T-cell (primary cell): ENCODE measurements around the gene SWSAP1. TPM values are rescaled to one million over a fixed set of nuclear protein-coding genes. Genes with fewer than 3 reads are reported as not detected.
"Not testable (repeated sequence)": the region's sequence is repeated elsewhere in the genome, so short reads cannot be mapped to it uniquely, and the experiment has no call there.

Experiments used
- ATAC-seq, 4 experiments: fragments of 200-7000 bp in 3 of 4; fragments of 150-1000 bp in 1 of 4; cut with Tn5 transposase; replicated peaks in 1 of 4; 1 replicate in 3 of 4; 2 replicates in 1 of 4; pipeline ENCODE4 v1.10.0; 2021; ENCODE audit warnings: moderate library complexity in 3 of 4, mild to moderate bottlenecking in 2 of 4, moderate number of reproducible peaks in 1 of 4
- CTCF ChIA-PET, 2 donors: fragments of 300-600 bp; sonication (Branson Sonifier 250); formaldehyde crosslinking; loops; one replicate each; lab custom pipeline; 2022; ENCODE audit warnings: antibody characterized with exemption in 2 of 2; lab: Charles Lee
- POLR2A ChIA-PET, 2 donors: fragments of 300-600 bp; sonication (Branson Sonifier 250); formaldehyde crosslinking; loops; one replicate each; lab custom pipeline; 2022; ENCODE audit warnings: antibody characterized with exemption in 2 of 2; lab: Charles Lee
- DNase-seq, 35 experiments: peaks; one replicate each; pipeline versions ENCODE4 v3.0.0 to v3.0.0-alpha.2; 2013 to 2023
- H3K27ac ChIP-seq: one replicate; pipeline ENCODE4 v1.5.1; 2013; ENCODE audit warnings: low read length
- H3K27me3 ChIP-seq, 2 experiments: replicated peaks in 1 of 2; 1 replicate in 1 of 2; 2 replicates in 1 of 2; pipeline versions ENCODE4 v1.6.1 to v1.7.0; 2013; ENCODE audit warnings: low read length in 1 of 2, mixed read lengths in 1 of 2; ENCODE audit not compliant: control insufficient read depth in 2 of 2, insufficient read depth in 2 of 2; ENCODE audit errors: extremely low read depth in 1 of 2
- H3K36me3 ChIP-seq, 2 donors: 1 replicate in 1 of 2; 2 replicates in 1 of 2; pipeline versions ENCODE4 v1.6.1 to v1.7.0; 2013; ENCODE audit warnings: low read length in 1 of 2; ENCODE audit not compliant: control insufficient read depth in 2 of 2, insufficient read depth in 1 of 2; ENCODE audit errors: extremely low read depth in 1 of 2
- H3K4me1 ChIP-seq, 2 experiments: 1 replicate in 1 of 2; 2 replicates in 1 of 2; pipeline versions ENCODE4 v1.6.1 to v1.7.0; 2013; ENCODE audit warnings: low read length in 2 of 2, mixed read lengths in 1 of 2; ENCODE audit not compliant: insufficient read depth in 2 of 2, control insufficient read depth in 1 of 2; ENCODE audit errors: extremely low read depth in 1 of 2
- H3K4me3 ChIP-seq, 2 donors: 1 replicate in 1 of 2; 2 replicates in 1 of 2; pipeline versions ENCODE4 v1.5.1 to v1.7.0; 2013; ENCODE audit warnings: mild to moderate bottlenecking in 2 of 2, low read length in 1 of 2, moderate library complexity in 1 of 2; ENCODE audit not compliant: control insufficient read depth in 1 of 2; ENCODE audit errors: extremely low read depth in 1 of 2
- H3K9me3 ChIP-seq: 2 replicates; pipeline ENCODE4 v1.7.0; 2013
- H3K27ac Mint-ChIP-seq, 2 donors: one replicate each; pipeline ENCODE4 v1.8.0; 2020 to 2021; ENCODE audit warnings: mild to moderate bottlenecking in 2 of 2, mixed read lengths in 2 of 2
- H3K27me3 Mint-ChIP-seq, 2 donors: one replicate each; pipeline ENCODE4 v1.8.0; 2021 to 2022; ENCODE audit warnings: mixed read lengths in 2 of 2
- H3K36me3 Mint-ChIP-seq: one replicate; pipeline ENCODE4 v1.8.0; 2021; ENCODE audit warnings: mixed read lengths
- H3K4me1 Mint-ChIP-seq, 3 donors: one replicate each; pipeline ENCODE4 v1.8.0; 2020 to 2022; ENCODE audit warnings: mixed read lengths in 3 of 3, mild to moderate bottlenecking in 1 of 3
- H3K4me3 Mint-ChIP-seq, 3 donors: one replicate each; pipeline ENCODE4 v1.8.0; 2020 to 2022; ENCODE audit warnings: mild to moderate bottlenecking in 3 of 3, mixed read lengths in 3 of 3, moderate library complexity in 3 of 3
- H3K9me3 Mint-ChIP-seq, 3 donors: one replicate each; pipeline ENCODE4 v1.8.0; 2020 to 2022; ENCODE audit warnings: mixed read lengths in 3 of 3
- WGBS: methylation state at CpG from one replicate; pipeline ENCODE4 v1.1.5; 2013; ENCODE audit warnings: missing lambda C conversion rate; ENCODE audit not compliant: insufficient coverage; 5-methylcytosine and 5-hydroxymethylcytosine counted together
- total RNA-seq, 35 experiments: library from RNA in 6 of 35; stranded (reverse) in 6 of 35; fragments of 120-200 nt in 1 of 35; gene quantifications; one replicate each; pipeline versions ENCODE4 v1.2.1 to v1.2.4 and lab custom pipeline; 2013 to 2026

Gene SWSAP1
- total RNA-seq, 5 donors from 2014 or later (not counting 1 experiment from before 2014, with no cell fraction given), result 1.6 to 5.5 (median 4.3) TPM

GRCh38 chr19:11379269-11379845 lies 4.9 kb downstream of the SWSAP1 start:
- H3K27ac Mint-ChIP-seq, H3K9me3 ChIP-seq, CTCF ChIA-PET, H3K36me3 Mint-ChIP-seq, POLR2A ChIA-PET, H3K27ac ChIP-seq, DNase-seq, ATAC-seq, H3K9me3 Mint-ChIP-seq, H3K4me3 ChIP-seq: not testable (repeated sequence)
- Histone ChIP-seq H3K36me3 (peaks cover 0 to 14% of the 10 kb centered on the region in 2 donors), H3K27me3 (peaks cover 0 to 31% of the 10 kb centered on the region in 2 experiments), H3K4me1 (peaks cover 10 to 75% of the 10 kb centered on the region in 2 experiments)
- peaks cover 0 to 16% of the 10 kb centered on the region in 2 donors for H3K27me3 Mint-ChIP-seq
- peaks cover 51 to 57% (median 56%) of the 10 kb centered on the region in 3 donors for H3K4me1 Mint-ChIP-seq
- 89% methylated on average over 5 of the region's 14 CpGs for WGBS
- peak overlapping the region in 1 of 3 donors; percentile 86 for H3K4me3 Mint-ChIP-seq

GRCh38 chr19:11379857-11380350 lies 5.4 kb downstream of the SWSAP1 start:
- 95% methylated on average over 6 of the region's 7 CpGs for WGBS
- CTCF ChIA-PET, result interaction anchor here (0.7 to 2.4 kb wide), 3 partner anchors 27 to 103 kb away, joined by 3 to 26 read pairs (median 14); no protein-coding TSS in a partner anchor
- peak overlapping the region; percentile 86 to 92 (median 90) for H3K4me3 Mint-ChIP-seq

DNA sequence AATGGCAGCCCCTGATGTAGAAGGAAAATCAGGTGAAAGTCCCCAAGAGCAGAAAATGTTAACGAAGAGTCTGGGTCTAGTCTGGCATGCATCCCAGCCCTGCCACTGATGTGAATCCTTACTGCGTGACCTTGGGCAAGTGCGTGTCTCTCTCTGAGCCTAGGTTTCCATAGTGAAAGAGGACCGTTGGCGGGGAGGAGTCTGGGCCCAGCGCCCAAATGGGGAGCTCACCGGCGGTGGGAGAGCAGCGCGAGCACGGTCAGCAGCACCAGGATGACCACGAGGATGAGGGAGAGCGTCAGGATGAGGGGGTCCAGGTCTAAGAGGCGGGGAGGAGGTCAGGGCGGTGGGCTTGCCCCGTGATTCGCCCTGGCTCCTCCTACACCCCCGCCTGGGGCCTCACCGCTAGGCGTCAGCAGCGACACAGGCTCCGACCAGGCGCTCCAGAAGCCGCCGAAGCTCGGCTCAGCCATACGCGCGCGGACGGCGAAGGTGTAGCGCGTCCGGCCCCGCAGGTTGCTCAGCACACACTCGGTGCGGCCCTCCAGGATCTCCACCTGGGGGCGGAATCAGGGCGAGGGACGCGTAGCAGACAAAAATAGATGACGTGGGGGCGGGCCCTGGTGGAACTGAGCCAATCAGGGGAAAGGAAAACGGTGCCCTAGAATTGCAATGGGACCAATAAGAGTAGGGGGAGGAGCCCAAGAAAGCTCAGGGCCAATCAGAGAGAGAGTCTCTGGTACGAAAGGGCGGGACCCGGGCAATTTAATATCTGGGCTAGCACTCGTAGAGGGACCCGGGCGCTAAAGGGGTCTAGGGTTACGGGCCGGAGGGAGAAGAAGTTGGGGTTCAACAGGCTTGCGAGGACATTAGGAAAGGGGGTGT lies 6.4 kb downstream of the SWSAP1 start:
- H3K4me1 ChIP-seq, result peaks cover 7 to 65% of the 10 kb centered on the region in 2 experiments
- Mint-ChIP-seq H3K4me1 (peaks cover 45 to 56% (median 51%) of the 10 kb centered on the region in 3 donors), H3K27me3 (peaks cover 0 to 17% of the 10 kb centered on the region in 2 donors), H3K36me3 (peaks cover 5% of the 10 kb centered on the region), H3K9me3 (no peaks in the 10 kb centered on the region), H3K27ac (peak overlapping the region; percentile 98), H3K4me3 (peak overlapping the region; percentile 86 to 92 (median 90))
- peak overlapping the region; percentile 91 for H3K27ac ChIP-seq
- peaks cover 0 to 14% of the 10 kb centered on the region in 2 donors for H3K36me3 ChIP-seq
- 1% methylated on average over 54 of the region's 54 CpGs for WGBS
- H3K27me3 ChIP-seq, result peaks cover 0 to 35% of the 10 kb centered on the region in 2 experiments
- no peaks in the 10 kb centered on the region for H3K9me3 ChIP-seq
- H3K4me3 ChIP-seq, result peak overlapping the region; percentile 49 to 62
- DNase-seq (peak; percentile 94 to 99 (median 98)), ATAC-seq (peak; percentile 86 to 91 (median 90))
- ChIA-PET CTCF (interaction anchor here (0.5 to 2.4 kb wide), 18 partner anchors 9 to 1546 kb away, joined by 3 to 26 read pairs (median 3); partner anchors contain the start of genes CCDC159 (in 1 of the 2), ECSIT (in 1 of the 2), ELOF1 (in 1 of the 2) and ODAD3 (in 1 of the 2)), POLR2A (interaction anchor here (0.5 to 1.0 kb wide), 6 partner anchors 12 to 648 kb away, joined by 3 to 10 read pairs (median 4); partner anchors contain the start of genes CCDC159 (in 1 of the 2), ODAD3 (in 1 of the 2), PRKCSH (in 1 of the 2) and TMEM205 (in 1 of the 2))

More at GRCh38 chr19:11379857-11380350, 5.4 kb downstream of the SWSAP1 start:
- H3K36me3 ChIP-seq, result peaks cover 0 to 14% of the 10 kb centered on the region in 2 donors
- Mint-ChIP-seq H3K9me3 (no peaks in the 10 kb centered on the region), H3K4me1 (peaks cover 51 to 62% (median 56%) of the 10 kb centered on the region in 3 donors), H3K27me3 (peaks cover 0 to 17% of the 10 kb centered on the region in 2 donors), H3K27ac (peak overlapping the region; percentile 98), H3K36me3 (peaks cover 5% of the 10 kb centered on the region)
- no peaks in the 10 kb centered on the region for H3K9me3 ChIP-seq
- no peak for ATAC-seq
- peaks cover 10 to 75% of the 10 kb centered on the region in 2 experiments for H3K4me1 ChIP-seq
- H3K27ac ChIP-seq, result peak overlapping the region; percentile 91
- DNase-seq, result no peak
- POLR2A ChIA-PET, result interaction anchor here in 1 of 2 donors (0.5 kb wide), 1 partner anchor 35 kb away, joined by 9 read pairs; no protein-coding TSS in a partner anchor
- H3K4me3 ChIP-seq, result no peak overlapping the region
- H3K27me3 ChIP-seq, result peaks cover 0 to 33% of the 10 kb centered on the region in 2 experiments

- peak in 17 of 35 experiments; percentile 3 to 58 (median 25) for DNase-seq
- H3K4me3 ChIP-seq, result peak overlapping the region; percentile 32 to 38
- WGBS, result 1% methylated on average over 41 of the region's 65 CpGs
- Mint-ChIP-seq H3K9me3 (no peaks in the 10 kb centered on the region), H3K4me3 (peak overlapping the region; percentile 47 to 86 (median 51)), H3K4me1 (peaks cover 36 to 47% (median 42%) of the 10 kb centered on the region in 3 donors), H3K27ac (no peak overlapping the region), H3K36me3 (no peaks in the 10 kb centered on the region), H3K27me3 (peaks cover 0 to 17% of the 10 kb centered on the region in 2 donors)
- H3K9me3 ChIP-seq, result no peaks in the 10 kb centered on the region
- no peak overlapping the region for H3K27ac ChIP-seq
- peaks cover 3 to 61% of the 10 kb centered on the region in 2 experiments for H3K4me1 ChIP-seq
- peaks cover 0 to 38% of the 10 kb centered on the region in 2 experiments for H3K27me3 ChIP-seq
- no peak for ATAC-seq
- ChIA-PET CTCF (interaction anchor here (0.6 to 1.4 kb wide), 8 partner anchors 8 to 1098 kb away, joined by 3 to 8 read pairs (median 4); partner anchors contain the start of genes SWSAP1 (in 1 of the 2) and TMEM205 (in 1 of the 2)), POLR2A (interaction anchor here in 1 of 2 donors (0.7 kb wide), 1 partner anchor 45 kb away, joined by 11 read pairs; no protein-coding TSS in a partner anchor)
- H3K36me3 ChIP-seq, result peaks cover 0 to 4% of the 10 kb centered on the region in 2 donors
Observed at GRCh38 chr19:11382898-11383705, 8.6 kb downstream of the SWSAP1 start.

DNA sequence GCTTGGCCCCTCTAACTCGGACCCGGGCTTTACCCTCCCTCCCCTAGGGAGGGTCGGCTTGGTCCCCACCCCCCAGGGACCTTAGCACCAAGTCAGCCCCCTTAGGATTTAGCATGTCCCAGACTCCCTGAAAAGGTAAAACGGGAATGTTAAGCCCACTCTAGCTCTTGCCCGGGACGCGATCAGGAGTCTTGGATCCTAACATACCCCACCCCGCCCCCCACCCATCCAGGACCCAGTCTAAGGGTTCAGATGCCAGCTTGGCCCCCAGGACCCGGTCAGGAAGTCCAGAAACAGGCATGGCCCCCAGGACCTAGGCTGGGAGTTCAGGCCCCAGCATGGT lies 9.2 kb downstream of the SWSAP1 start:
- DNase-seq (no peak), ATAC-seq (no peak)
- H3K9me3 Mint-ChIP-seq, result no peaks in the 10 kb centered on the region
- no peak overlapping the region for H3K27ac Mint-ChIP-seq
- H3K27me3 Mint-ChIP-seq, result peaks cover 0 to 17% of the 10 kb centered on the region in 2 donors
- peaks cover 36 to 43% (median 38%) of the 10 kb centered on the region in 3 donors for H3K4me1 Mint-ChIP-seq
- ChIA-PET POLR2A (no interaction called here), CTCF (interaction anchor here (0.5 to 1.4 kb wide), 4 partner anchors 9 to 162 kb away, joined by 3 to 8 read pairs (median 4); partner anchors contain the start of gene SWSAP1 (in 1 of the 2))
- Histone ChIP-seq H3K27me3 (peaks cover 0 to 42% of the 10 kb centered on the region in 2 experiments), H3K36me3 (no peaks in the 10 kb centered on the region), H3K9me3 (no peaks in the 10 kb centered on the region), H3K4me3 (no peak overlapping the region), H3K27ac (no peak overlapping the region), H3K4me1 (peaks cover 3 to 58% of the 10 kb centered on the region in 2 experiments)
- peak overlapping the region in 1 of 3 donors; percentile 86 for H3K4me3 Mint-ChIP-seq
- no peaks in the 10 kb centered on the region for H3K36me3 Mint-ChIP-seq
- WGBS, result 8% methylated on average over 8 of the region's 9 CpGs
